Right hindlimb (tissue), 1 donor: Measurements from ENCODE around the gene KCNIP3.

Experiments used
- DNase-seq: peaks from one replicate; pipeline ENCODE4 v3.0.0-alpha.2; 2018

KCNIP3 gene

GRCh38 chr2:95330794-95331338 is 33.7 kb downstream of the KCNIP3 start:
- no peak for DNase-seq

DNA sequence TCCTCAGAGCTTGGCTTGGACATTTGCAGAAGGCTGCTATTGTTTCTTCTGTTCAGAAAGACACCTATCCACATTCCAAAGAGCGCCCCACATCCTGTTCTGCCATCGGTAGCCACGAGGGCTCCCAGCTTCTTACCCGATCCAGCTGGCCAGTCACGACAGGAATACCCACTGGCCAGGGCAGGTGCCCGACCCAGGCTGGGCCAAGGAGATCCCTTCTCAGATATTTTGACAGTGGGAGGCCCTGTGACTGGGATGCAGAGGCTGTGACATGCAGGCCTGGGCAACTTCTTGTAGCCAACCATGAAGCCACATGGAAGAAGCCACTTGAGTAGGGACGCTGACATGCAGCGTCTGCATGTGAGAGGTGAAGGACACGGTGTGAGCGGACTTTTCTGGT is 34.5 kb downstream of the KCNIP3 start:
- no peak for DNase-seq

DNA sequence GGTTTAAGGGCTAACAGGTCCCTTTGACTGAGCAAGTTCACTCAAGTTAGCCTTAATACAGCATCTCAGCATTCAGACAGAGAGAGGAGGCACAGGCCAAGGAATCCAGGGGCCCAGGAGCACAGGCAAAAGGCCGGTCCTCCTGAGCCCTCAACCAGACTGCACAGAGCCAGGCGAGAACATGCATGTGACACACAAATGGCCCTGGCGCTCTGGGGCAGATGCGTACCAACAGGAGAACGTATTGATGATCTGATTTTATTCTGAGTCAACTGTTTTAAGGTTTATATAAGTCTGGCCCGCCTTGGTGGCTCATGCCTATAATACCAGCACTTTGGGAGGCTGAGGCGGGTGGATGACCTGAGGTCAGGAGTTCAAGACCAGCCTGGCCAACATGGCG is 34.9 kb downstream of the KCNIP3 start:
- no peak for DNase-seq

GRCh38 chr2:95333056-95333455 is 35.9 kb downstream of the KCNIP3 start:
- DNase-seq = no peak

GRCh38 chr2:95333888-95334338 is 36.8 kb downstream of the KCNIP3 start:
- DNase-seq = no peak

DNA sequence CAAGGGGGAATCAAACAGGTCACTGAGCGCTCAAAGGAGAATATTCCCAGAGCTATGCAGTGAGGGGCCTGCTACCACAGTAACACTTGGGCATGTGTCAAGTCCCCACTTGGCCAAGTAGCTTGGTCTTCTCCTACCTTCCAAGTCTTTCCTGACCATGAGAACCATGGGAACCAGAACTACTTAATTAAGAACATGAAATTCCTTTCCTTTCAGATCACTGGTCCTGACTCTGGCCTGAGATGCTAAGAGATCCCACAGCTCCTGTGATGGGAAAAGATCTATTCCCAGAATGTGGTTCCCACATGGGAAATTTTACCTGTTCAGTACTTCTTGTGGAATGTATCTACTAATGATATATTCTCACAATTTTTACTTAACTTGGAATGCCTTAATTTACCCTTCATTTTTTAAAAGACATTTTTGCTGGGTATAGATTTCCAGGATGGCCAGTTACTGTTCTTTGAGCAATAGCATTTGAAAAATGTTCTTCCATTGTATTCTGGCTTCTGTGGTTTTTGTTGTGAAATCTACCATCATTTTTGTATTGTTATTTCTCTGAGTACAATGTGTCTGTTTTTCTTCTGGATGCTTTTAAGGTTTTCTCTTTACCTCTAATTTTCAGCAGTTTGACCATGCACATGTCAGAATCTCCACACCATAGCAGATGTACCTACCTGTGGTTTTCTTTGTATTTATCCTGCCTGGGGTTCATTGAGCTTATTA is 37.9 kb downstream of the KCNIP3 start:
- DNase-seq = no peak

GRCh38 chr2:95336406-95336805 is 39.3 kb downstream of the KCNIP3 start:
- no peak for DNase-seq

DNA sequence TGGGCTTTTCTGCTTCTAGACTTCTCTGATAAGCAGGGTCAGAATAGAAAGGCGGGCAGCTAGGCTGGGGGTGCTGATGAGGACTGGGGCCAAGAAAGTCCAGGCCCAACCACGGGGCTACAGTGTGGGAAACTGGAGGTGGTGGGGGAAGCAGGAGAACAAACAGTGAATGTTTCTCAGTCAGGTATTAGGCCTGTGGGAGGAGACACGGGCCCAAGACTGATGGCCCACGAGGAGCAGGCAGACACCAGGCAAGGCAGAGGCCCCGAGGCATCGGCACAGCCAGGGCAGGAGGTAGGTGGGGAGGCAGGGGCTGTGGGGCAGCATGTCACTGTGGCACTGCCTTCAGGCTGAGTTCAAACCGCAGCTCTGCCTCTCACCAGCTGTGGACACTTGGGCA is 40.7 kb downstream of the KCNIP3 start:
- DNase-seq = no peak

GRCh38 chr2:95342556-95343320 is 45.6 kb downstream of the KCNIP3 start:
- DNase-seq = peak; percentile 8

GRCh38 chr2:95343429-95344214 is 46.5 kb downstream of the KCNIP3 start:
- peak; percentile 18 for DNase-seq

DNA sequence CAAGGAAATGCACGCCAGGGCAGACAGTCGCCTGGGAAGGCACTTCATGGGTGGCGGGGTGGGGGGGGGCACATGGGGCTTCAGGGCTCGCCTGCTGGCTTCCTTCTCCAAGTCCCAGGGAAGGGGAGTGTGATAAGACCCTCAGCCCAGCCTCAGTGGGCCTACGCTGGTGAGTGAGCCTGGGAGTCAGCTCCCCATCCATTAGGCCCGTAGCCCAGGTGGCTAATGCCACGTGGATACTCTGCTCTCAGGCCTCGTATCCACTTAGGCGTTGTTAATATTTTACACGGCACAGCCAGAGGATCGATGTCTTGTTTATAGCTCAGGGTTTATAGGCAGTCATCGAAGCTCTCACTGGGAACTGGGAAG is 47.1 kb downstream of the KCNIP3 start:
- DNase-seq = no peak

DNA sequence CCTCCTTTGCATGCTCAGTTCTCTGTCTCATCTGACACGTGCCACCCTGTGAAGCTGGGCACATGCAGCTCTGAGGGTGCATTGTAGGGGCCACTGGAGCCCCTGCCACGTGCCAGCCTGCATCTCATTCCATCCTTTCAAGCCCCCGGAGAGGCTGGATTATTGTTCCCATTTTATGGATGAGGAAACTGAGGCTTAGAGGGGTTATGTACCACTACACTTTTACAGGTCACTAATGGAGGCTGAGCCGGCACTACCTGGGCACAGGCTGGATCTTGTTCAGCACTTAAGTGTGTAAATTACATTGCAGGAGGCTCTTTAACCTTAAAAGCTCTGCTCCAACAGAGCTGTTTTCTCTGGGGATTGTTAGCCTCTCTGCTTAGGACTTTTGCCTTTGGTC is 47.5 kb downstream of the KCNIP3 start:
- peak; percentile 8 for DNase-seq

- no peak for DNase-seq
These were observed 48.0 kb downstream of the KCNIP3 start for GRCh38 chr2:95345081-95345562.

DNA sequence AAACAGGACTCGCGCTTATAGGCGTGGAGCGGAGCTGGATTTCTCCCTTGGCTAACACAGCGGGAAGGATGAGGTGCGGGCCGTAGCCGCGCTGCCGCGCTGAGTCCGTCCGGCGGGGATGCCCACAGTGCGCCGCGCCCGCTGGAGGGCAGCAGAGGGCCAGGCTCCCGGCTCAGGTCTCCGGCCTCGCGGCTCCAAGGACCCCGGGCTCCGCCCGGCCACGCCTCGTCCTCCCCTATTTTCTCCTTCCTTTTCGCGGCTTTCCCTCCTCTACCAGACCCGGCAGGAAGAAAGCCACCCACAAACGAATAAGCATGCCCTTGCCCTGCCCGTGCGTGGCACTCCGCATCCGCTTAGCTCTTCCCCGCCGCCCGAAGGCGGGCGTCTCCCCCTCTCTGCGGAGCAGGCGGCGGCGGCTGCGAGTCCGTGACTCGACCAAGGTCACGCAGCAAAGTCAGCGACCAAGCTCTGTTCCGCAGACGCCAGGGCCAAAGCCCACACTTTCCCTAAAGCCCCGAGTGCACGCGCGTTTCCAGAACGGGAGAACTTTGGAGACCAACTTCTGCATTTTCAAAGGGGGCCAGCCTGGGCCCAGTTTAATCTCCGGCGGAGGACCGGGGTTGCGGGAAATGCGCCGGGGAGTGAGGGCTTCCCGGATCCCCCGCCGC is 48.5 kb downstream of the KCNIP3 start:
- DNase-seq = peak; percentile 90

DNA sequence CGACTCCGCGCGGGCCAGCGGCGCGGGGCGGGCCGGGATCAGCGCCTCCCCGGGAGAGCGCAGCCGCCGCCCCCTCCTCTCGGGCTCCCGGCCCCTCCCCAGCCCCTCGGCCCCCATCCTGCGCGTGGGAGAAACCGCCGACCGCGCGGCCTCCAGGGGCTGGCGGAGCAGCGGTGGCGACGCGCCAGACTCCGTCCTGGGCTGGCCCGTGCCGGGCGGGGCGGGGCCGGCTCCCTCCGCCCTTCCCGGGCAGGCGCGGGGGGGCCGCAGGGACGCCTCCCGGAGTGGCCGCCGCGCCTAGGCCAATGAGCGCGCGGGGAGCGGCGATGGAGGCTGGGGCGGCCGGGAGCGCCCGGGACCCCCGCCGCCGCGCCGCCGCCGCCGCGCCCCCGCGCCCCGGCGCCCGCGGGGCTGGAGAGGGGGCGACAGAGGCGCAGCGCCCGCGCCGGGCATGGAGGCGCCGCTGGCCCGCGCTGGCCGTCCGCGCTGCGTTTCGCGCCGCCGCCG is 49.1 kb downstream of the KCNIP3 start:
- peak; percentile 75 for DNase-seq

GRCh38 chr2:95346738-95347671 is 49.9 kb downstream of the KCNIP3 start:
- DNase-seq = peak; percentile 35

DNA sequence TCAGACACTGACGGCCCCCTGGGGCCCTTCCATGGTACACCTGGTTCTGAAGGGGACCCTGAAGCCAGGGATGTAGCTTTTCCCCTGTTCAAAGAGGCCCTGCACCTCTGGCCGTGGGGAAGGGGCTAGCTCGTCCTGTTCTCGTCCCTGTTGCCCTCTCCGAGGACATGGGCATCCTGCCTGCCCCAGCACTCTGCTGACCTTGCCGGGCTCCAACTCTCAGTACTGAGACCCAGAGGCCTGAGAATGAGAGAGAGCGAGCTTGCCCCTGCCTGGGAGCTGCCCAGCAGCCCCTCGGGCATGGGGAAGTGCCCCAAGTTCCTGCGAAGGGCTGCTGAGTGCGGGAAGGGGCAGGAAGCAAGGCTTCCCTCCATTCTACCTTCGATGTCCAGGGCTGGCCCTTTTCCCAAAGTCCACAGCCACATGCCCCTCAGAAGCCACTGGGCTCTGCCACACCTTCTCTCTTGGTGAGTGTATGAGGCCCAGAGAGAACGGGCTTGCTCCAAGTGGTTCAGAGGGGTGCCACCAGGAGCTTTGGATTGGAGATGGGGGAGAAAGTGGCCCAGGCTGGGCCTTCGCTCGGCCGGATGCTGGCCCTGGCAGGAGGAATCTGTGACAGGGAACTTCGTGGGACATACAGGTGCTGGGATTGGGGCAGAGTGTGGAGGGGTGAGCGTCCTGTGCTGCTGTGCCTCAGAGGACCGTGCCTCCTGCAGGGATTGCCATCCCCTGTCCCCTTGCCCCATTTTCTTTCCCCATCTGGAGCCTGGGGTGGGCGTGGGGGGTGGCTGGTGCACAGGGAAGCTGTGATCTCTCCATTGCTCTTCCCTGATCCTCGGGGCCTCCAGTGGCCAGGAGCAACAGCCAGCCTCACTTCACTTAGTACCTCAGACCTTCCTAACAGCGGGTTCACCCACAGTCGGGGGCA is 50.8 kb downstream of the KCNIP3 start:
- peak; percentile 18 for DNase-seq

- peak; percentile 51 for DNase-seq
These were observed 51.7 kb downstream of the KCNIP3 start for GRCh38 chr2:95348609-95349567.
